Measurements from ENCODE around the gene ZBTB14.

GRCh38 chr18:5304232-5304631, 8.7 kb upstream of the ZBTB14 start:
- TF ChIP-seq CTCF (IDR thresholded peaks at IDR 0.05; ENCODE audit: low read length): no peak
- no peak for TF ChIP-seq EZH2 (optimal IDR thresholded peaks at IDR 0.05; ENCODE audit: low read depth, low read length)

Measured in MM.1S (cell line).